Measurements from ENCODE around the gene CSNK2A3.

CSNK2A3 gene

GRCh38 chr11:11302565-11302964 is 50.5 kb downstream of the CSNK2A3 start:
- H3K4me1 ChIP-seq (ENCODE audit: insufficient read depth, low read length, poor library complexity, severe bottlenecking): no peaks in the 10 kb centered on the region
- no peak overlapping the region for H2AFZ ChIP-seq (ENCODE audit: low read length)
- H3K9me2 ChIP-seq (replicated peaks; ENCODE audit: low read depth, low read length): no peaks in the 10 kb centered on the region
- no peak overlapping the region for H3K4me2 ChIP-seq (ENCODE audit: low read depth, low read length, poor library complexity, severe bottlenecking)
- no peaks in the 10 kb centered on the region for H3K79me2 ChIP-seq (ENCODE audit: insufficient read depth, low read length)
- no peaks in the 10 kb centered on the region for H3K27me3 ChIP-seq (ENCODE audit: insufficient read depth, low read length, poor library complexity, severe bottlenecking)
- TF ChIP-seq CTCF (conservative IDR thresholded peaks at IDR 0.05; ENCODE audit: low read length): no peak
- no peak for TF ChIP-seq EZH2phosphoT487 (IDR thresholded peaks at IDR 0.05; ENCODE audit: borderline replicate concordance)
- no peaks in the 10 kb centered on the region for H3K36me3 ChIP-seq (ENCODE audit: insufficient read depth, low read length)
- no peaks in the 10 kb centered on the region for H3F3A ChIP-seq (ENCODE audit: low read depth)
- no peak overlapping the region for H3K4me3 ChIP-seq (ENCODE audit: low read length, poor library complexity, severe bottlenecking)
- no peaks in the 10 kb centered on the region for H4K20me1 ChIP-seq (ENCODE audit: insufficient read depth, low read length, poor library complexity, severe bottlenecking)
- no peaks in the 10 kb centered on the region for H3K9me3 ChIP-seq (ENCODE audit: insufficient read depth, low read depth, low read length)
- no peak overlapping the region for H3K9ac ChIP-seq (ENCODE audit: low read depth, low read length, poor library complexity, severe bottlenecking)

Measured in Loucy (cell line).